ENCODE results near the gene PHRF1.

GRCh38 chr11:603154-603553 lies 26.9 kb downstream of the PHRF1 start:
- no peak for TF ChIP-seq CTCF (IDR thresholded peaks at IDR 0.05)
- no peak for TF ChIP-seq POLR2A (IDR thresholded peaks at IDR 0.05; ENCODE audit: low read depth)

Measured in esophagus muscularis mucosa (tissue), 3 donors.